ENCODE measurements around the gene TBL3.
A peak's percentile ranks its signal among the peaks of the same experiment; 100 is the strongest.
"Not testable (repeated sequence)": the region's sequence is repeated elsewhere in the genome, so short reads cannot be mapped to it uniquely, and the experiment has no call there.

The TBL3 gene

DNA sequence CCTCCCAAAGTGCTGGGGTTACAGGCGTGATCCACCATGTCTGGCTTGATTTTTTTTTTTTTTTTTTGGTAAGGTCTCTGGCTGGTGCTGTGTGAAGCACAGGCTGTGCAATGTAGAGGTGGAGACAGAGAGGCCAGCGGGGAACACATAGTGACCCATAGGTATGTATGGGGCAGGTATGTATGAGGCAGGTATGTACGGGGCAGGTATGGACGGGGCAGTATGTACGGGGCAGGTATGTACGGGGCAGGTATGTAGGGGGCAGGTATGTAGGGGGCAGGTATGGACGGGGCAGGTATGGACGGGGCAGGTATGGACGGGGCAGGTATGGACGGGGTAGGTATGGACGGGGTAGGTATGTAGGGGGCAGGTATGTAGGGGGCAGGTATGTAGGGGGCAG lies 22.3 kb upstream of the TBL3 start:
- no peak overlapping the region for H3K4me3 ChIP-seq (ENCODE audit: low read depth, low read length)
- TF ChIP-seq, protein P1, sequence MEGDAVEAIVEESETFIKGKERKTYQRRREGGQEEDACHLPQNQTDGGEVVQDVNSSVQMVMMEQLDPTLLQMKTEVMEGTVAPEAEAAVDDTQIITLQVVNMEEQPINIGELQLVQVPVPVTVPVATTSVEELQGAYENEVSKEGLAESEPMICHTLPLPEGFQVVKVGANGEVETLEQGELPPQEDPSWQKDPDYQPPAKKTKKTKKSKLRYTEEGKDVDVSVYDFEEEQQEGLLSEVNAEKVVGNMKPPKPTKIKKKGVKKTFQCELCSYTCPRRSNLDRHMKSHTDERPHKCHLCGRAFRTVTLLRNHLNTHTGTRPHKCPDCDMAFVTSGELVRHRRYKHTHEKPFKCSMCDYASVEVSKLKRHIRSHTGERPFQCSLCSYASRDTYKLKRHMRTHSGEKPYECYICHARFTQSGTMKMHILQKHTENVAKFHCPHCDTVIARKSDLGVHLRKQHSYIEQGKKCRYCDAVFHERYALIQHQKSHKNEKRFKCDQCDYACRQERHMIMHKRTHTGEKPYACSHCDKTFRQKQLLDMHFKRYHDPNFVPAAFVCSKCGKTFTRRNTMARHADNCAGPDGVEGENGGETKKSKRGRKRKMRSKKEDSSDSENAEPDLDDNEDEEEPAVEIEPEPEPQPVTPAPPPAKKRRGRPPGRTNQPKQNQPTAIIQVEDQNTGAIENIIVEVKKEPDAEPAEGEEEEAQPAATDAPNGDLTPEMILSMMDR (IDR thresholded peaks at IDR 0.05; ENCODE audit: insufficient read depth, low read length, missing control alignments): no peak
- ChIA-PET POLR2A (no interaction called here), CTCF (interaction anchor here (1.6 kb wide), 1 partner anchor 21 kb away, joined by 5 read pairs; no protein-coding TSS in a partner anchor)
- DNase-seq (ENCODE audit: low read depth, low spot score): no peak

DNA sequence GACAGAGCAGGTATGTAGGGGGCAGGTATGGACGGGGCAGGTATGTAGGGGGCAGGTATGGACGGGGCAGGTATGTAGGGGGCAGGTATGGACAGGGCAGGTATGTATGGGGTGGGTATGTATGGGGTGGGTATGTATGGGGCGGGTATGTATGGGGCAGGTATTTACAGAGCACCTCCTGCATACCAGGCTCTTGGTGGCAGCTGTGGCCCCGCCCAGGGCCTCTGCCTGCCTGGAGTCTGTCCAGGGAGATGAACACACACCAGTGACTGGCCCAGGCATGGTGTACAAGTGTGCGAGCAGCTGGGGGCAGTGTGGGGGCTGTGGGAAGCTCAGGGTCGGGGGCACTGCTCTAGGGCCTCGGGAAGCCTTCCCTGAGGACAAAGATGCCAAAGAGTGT lies 21.8 kb upstream of the TBL3 start:
- TF ChIP-seq, protein P1 (IDR thresholded peaks at IDR 0.05; ENCODE audit: insufficient read depth, low read length, missing control alignments): no peak
- no peak overlapping the region for H3K4me3 ChIP-seq (ENCODE audit: low read depth, low read length)
- ChIA-PET POLR2A (interaction anchor here (1.3 kb wide), 1 partner anchor 205 kb away, joined by 4 read pairs; the partner anchor contains the start of gene TRAF7), CTCF (interaction anchor here (1.6 kb wide), 1 partner anchor 21 kb away, joined by 5 read pairs; no protein-coding TSS in a partner anchor)
- no peak for DNase-seq (ENCODE audit: low read depth, low spot score)

DNA sequence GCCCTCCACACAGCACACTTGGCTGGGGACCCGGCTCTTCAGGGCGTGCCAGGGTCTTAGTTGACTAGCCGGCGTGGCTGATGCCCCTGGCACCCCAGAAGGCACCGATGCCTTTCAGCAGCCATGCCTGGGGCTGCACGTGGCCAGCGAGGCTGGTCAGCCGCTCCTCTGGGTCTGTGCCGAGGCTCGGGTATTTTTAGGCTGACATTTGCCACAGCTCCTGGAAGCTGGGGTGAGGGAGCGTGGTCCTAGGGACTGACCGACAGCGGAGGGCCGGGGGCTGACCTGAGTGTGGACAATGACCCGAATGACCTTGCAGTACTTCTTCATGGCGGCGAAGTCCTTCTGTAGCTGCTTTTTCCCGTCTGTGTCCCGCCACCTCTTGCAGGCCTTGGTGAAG lies 21.3 kb upstream of the TBL3 start:
- ChIA-PET POLR2A (interaction anchor here (1.2 to 5.1 kb wide), 3 partner anchors 10 to 205 kb away, joined by 3 to 20 read pairs (median 4); partner anchors contain the start of genes RPS2 and TRAF7), CTCF (interaction anchor here (1.6 kb wide), 1 partner anchor 22 kb away, joined by 5 read pairs; no protein-coding TSS in a partner anchor)
- no peak overlapping the region for H3K4me3 ChIP-seq (ENCODE audit: low read depth, low read length)
- TF ChIP-seq, protein P1 (IDR thresholded peaks at IDR 0.05; ENCODE audit: insufficient read depth, low read length, missing control alignments): no peak
- no peak for DNase-seq (ENCODE audit: low read depth, low spot score)

DNA sequence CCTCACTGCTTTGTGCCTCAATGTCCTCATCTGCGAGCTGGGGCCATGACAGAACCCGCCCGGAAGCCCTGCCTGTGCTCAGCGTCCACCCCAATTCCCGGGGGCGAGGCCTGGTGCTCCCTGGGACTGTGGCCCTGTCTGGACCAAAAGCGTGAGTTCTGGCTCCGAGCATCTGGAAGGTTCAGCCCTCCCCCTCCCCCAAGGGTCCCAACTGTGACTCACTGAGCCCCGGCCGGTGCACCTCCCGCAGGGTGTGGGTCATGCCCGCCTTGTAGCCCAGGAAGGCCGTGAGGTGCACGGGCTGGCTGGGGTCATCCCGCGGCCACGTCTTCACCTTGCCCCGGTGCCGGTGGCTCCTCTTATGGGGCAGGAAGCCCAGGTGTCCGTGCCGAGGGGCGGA lies 18.1 kb upstream of the TBL3 start:
- ChIA-PET POLR2A (interaction anchor here (5.1 kb wide), 1 partner anchor 11 kb away, joined by 20 read pairs; the partner anchor contains the start of gene RPS2), CTCF (interaction anchor here (1.8 kb wide), 1 partner anchor 11 kb away, joined by 5 read pairs; the partner anchor contains the start of gene MSRB1)
- TF ChIP-seq, protein P1 (IDR thresholded peaks at IDR 0.05; ENCODE audit: insufficient read depth, low read length, missing control alignments): no peak
- no peak for DNase-seq (ENCODE audit: low read depth, low spot score)
- no peak overlapping the region for H3K4me3 ChIP-seq (ENCODE audit: low read depth, low read length)

DNA sequence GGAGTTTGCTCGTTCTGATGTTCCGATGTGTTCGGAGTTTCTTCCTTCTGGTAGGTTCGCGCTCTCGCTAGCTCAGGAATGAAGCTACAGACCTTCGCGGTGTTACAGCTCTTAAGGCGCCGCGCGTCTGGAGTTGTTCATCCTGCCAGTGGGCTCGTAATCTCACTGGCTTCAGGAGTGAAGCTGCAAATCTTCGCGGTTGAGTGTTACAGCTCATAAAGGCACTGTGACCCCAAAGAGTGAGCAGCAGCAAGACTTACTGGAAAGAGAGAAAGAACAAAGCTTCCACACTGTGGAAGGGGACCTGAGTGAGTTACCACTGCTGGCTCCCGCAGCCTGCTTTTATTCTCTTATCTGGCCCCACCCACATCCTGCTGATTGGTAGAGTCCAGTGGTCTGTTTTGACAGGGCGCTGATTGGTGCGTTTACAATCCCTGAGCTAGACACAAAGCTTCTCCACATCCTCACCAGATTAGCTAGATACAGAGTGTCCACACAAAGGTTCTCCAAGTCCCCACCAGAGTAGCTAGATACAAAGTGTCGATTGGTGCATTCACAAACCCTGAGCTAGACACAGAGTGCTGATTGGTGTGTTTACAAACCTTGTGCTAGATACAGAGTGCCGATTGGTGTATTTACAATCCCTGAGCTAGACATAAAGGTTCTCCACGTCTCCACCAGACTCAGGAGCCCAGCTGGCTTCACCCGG lies 14.3 kb upstream of the TBL3 start:
- DNase-seq (ENCODE audit: low read depth, low spot score); POLR2A ChIA-PET; H3K4me3 ChIP-seq (ENCODE audit: low read depth, low read length): not testable (repeated sequence)
- CTCF ChIA-PET: interaction anchor here (3.2 kb wide), 1 partner anchor 92 kb away, joined by 11 read pairs; no protein-coding TSS in a partner anchor

- DNase-seq (ENCODE audit: low read depth, low spot score); POLR2A ChIA-PET; H3K4me3 ChIP-seq (ENCODE audit: low read depth, low read length): not testable (repeated sequence)
- CTCF ChIA-PET: interaction anchor here (3.2 kb wide), 1 partner anchor 93 kb away, joined by 11 read pairs; no protein-coding TSS in a partner anchor
Measured at GRCh38 chr16:1958143-1958491, 13.7 kb upstream of the TBL3 start.

GRCh38 chr16:1958715-1959268 lies 13.1 kb upstream of the TBL3 start:
- ChIA-PET POLR2A (no interaction called here), CTCF (interaction anchor here (3.2 kb wide), 1 partner anchor 93 kb away, joined by 11 read pairs; no protein-coding TSS in a partner anchor)
- no peak for DNase-seq (ENCODE audit: low read depth, low spot score)
- H3K4me3 ChIP-seq (ENCODE audit: low read depth, low read length): peak overlapping the region; percentile 26
- TF ChIP-seq, protein P1 (IDR thresholded peaks at IDR 0.05; ENCODE audit: insufficient read depth, low read length, missing control alignments): no peak
